Measurements from ENCODE around the gene NLRC3.

DNA sequence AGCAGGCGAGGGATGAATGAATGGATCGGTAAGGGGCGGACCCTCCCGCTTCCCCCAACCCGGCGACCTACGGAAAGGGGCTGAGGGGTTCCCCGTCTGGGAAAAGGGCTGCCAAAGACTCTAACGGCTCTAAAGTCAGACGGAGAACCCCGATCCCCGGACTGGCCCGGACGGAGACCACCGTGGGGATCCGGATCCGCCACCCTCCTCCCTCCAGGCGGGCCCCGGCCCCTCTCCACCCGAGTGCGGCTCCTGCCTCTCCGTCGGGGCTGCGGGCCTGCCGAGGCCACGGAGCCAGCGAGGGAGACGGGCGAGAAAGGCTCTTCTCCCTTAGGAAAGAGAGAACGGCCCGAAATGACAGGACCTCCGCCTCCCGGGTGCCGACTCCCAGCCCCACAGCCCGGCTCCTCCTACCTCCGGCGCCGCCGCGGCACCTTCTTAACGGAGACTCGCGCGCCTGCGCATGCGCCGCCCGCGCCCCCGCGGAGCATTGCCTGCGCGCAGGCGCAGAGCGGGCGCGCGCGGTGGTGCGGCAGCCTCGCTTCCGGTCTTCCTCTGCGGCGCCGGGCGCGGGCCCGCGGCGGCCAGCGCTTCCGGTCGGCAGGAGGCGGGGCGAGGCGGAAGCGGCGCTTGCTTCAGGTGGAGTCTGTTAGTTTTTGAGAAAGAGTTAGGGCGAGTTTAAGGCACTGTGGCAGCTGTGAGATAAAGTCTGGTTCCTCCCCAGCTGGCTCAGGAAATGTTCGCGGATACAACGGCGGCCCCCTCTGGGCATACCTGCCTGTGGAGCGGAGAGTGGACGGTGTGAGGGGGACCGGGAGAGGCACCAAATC is 34.2 kb upstream of the NLRC3 start, which contains the start of gene SLX4:
- TF ChIP-seq YY1 (IDR thresholded peaks at IDR 0.05; ENCODE audit: insufficient read depth, insufficient read length) (no peak), ZNF274 (IDR thresholded peaks at IDR 0.05; ENCODE audit: low read depth, low read length) (no peak)
